ENCODE data around the gene GPC5. TPM values are rescaled to one million over a fixed set of nuclear protein-coding genes. Genes with fewer than 3 reads are reported as not detected.

GPC5 gene
- total and polyA plus RNA-seq, 9 donors, result 0.10 to 1.5 (median 0.38) TPM

- no peaks in the 10 kb centered on the region for H3K27me3 ChIP-seq
- no peaks in the 10 kb centered on the region for H3K9me3 ChIP-seq
- 94 to 97% (median 95%) methylated on average over 6 of the region's 6 CpGs for WGBS, 3 donors
- H3K4me3 ChIP-seq, result no peak overlapping the region
- H3K36me3 ChIP-seq, result no peaks in the 10 kb centered on the region
- no peaks in the 10 kb centered on the region for H3K4me1 ChIP-seq (ENCODE audit: insufficient read depth)
- intact Hi-C loops (cut with DNase I), result no loop called here
- TF ChIP-seq, protein P1, sequence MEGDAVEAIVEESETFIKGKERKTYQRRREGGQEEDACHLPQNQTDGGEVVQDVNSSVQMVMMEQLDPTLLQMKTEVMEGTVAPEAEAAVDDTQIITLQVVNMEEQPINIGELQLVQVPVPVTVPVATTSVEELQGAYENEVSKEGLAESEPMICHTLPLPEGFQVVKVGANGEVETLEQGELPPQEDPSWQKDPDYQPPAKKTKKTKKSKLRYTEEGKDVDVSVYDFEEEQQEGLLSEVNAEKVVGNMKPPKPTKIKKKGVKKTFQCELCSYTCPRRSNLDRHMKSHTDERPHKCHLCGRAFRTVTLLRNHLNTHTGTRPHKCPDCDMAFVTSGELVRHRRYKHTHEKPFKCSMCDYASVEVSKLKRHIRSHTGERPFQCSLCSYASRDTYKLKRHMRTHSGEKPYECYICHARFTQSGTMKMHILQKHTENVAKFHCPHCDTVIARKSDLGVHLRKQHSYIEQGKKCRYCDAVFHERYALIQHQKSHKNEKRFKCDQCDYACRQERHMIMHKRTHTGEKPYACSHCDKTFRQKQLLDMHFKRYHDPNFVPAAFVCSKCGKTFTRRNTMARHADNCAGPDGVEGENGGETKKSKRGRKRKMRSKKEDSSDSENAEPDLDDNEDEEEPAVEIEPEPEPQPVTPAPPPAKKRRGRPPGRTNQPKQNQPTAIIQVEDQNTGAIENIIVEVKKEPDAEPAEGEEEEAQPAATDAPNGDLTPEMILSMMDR (IDR thresholded peaks at IDR 0.05), result no peak
- TF ChIP-seq POLR2A (IDR thresholded peaks at IDR 0.05) (no peak), EP300 (IDR thresholded peaks at IDR 0.05) (no peak)
- DNase-seq, result no peak
- H3K27ac ChIP-seq, result no peak overlapping the region
These were observed 42.4 kb upstream of the GPC5 start for GRCh38 chr13:91355826-91356710.

DNA sequence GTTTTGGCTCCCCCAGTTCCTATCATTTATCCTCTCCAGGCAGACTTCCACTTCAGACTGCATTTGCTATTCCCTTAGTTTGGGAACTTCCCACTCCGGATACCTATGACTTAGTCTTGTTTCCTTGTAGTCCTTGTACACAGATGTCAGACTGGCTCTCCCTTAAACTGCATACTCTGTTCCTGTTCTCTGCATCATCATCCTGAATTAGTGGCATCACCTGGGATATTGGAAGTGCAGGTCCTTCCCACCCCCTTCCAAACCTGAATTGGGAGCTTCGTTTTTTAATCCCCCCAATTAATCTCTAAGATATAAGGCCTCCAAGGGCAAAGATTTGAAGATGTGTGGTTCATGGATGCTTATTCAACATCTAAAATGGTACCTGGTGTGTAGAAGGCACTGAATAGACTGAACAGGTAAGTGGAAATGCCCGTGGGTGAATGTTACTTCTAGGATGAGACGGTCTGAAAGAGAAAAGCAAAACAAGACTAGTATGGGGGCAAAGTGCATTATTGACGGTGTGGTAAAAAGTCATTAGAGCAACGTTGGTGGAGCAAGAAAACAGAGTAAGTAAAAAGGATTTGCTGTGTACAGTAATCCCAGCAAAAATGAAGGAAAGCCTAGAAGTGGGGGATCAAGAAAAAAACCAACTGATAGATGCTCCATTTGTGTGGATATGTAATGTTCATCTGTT lies 41.4 kb upstream of the GPC5 start:
- 73 to 78% (median 77%) methylated on average over 6 of the region's 6 CpGs for WGBS, 3 donors
- no peak overlapping the region for H3K4me3 ChIP-seq
- intact Hi-C loops (cut with DNase I), result no loop called here
- DNase-seq, result no peak
- no peaks in the 10 kb centered on the region for H3K36me3 ChIP-seq
- no peaks in the 10 kb centered on the region for H3K4me1 ChIP-seq (ENCODE audit: insufficient read depth)
- H3K27me3 ChIP-seq, result no peaks in the 10 kb centered on the region
- no peaks in the 10 kb centered on the region for H3K9me3 ChIP-seq
- no peak overlapping the region for H3K27ac ChIP-seq
- no peak for TF ChIP-seq EP300 (IDR thresholded peaks at IDR 0.05)
- TF ChIP-seq, protein P1 (IDR thresholded peaks at IDR 0.05), result no peak
- no peak for TF ChIP-seq POLR2A (IDR thresholded peaks at IDR 0.05)

GRCh38 chr13:91357613-91358386 lies 40.6 kb upstream of the GPC5 start:
- intact Hi-C loops (cut with DNase I), result no loop called here
- Histone ChIP-seq H3K4me3 (no peak overlapping the region), H3K36me3 (no peaks in the 10 kb centered on the region), H3K4me1 (ENCODE audit: insufficient read depth) (no peaks in the 10 kb centered on the region), H3K27me3 (no peaks in the 10 kb centered on the region), H3K9me3 (no peaks in the 10 kb centered on the region), H3K27ac (no peak overlapping the region)
- DNase-seq, result no peak
- TF ChIP-seq POLR2A (IDR thresholded peaks at IDR 0.05) (no peak), EP300 (IDR thresholded peaks at IDR 0.05) (no peak)
- TF ChIP-seq, protein P1 (IDR thresholded peaks at IDR 0.05), result no peak
- WGBS, 3 donors, result 68 to 71% (median 69%) methylated on average over 7 of the region's 7 CpGs

DNA sequence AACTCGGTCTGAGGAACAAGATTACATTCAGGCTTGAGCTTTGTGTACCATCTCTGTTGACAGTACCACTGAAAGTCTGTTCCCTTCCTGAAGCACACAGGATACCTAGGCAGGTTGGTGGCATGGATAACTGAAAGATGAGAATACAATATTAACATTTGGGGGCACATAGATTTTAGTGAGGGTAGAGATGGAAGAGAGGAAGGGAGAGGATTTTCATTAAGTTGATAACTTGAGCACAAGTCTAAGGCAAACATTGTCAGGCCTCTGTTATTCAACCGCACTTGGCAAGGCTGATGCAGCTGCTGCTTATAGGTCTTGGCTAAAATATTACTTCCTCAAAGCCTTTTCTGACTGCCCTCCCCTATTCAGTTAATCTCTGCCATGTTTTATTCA lies 40.0 kb upstream of the GPC5 start:
- 47 to 54% (median 49%) methylated on average over 2 of the region's 2 CpGs for WGBS, 3 donors
- H3K4me1 ChIP-seq (ENCODE audit: insufficient read depth), result no peaks in the 10 kb centered on the region

More for the DNA sequence above, 40.0 kb upstream of the GPC5 start:
- Histone ChIP-seq H3K36me3 (no peaks in the 10 kb centered on the region), H3K27me3 (no peaks in the 10 kb centered on the region), H3K4me3 (no peak overlapping the region), H3K27ac (no peak overlapping the region), H3K9me3 (no peaks in the 10 kb centered on the region)
- intact Hi-C loops (cut with DNase I), result no loop called here
- no peak for DNase-seq
- TF ChIP-seq POLR2A (IDR thresholded peaks at IDR 0.05) (no peak), EP300 (IDR thresholded peaks at IDR 0.05) (no peak)
- TF ChIP-seq, protein P1 (IDR thresholded peaks at IDR 0.05), result no peak

Measured in ovary (tissue), 9 donors.